ENCODE data around the gene DYNC1LI1.

GRCh38 chr3:32544894-32545293, 25.8 kb downstream of the DYNC1LI1 start:
- TF ChIP-seq, protein P1, sequence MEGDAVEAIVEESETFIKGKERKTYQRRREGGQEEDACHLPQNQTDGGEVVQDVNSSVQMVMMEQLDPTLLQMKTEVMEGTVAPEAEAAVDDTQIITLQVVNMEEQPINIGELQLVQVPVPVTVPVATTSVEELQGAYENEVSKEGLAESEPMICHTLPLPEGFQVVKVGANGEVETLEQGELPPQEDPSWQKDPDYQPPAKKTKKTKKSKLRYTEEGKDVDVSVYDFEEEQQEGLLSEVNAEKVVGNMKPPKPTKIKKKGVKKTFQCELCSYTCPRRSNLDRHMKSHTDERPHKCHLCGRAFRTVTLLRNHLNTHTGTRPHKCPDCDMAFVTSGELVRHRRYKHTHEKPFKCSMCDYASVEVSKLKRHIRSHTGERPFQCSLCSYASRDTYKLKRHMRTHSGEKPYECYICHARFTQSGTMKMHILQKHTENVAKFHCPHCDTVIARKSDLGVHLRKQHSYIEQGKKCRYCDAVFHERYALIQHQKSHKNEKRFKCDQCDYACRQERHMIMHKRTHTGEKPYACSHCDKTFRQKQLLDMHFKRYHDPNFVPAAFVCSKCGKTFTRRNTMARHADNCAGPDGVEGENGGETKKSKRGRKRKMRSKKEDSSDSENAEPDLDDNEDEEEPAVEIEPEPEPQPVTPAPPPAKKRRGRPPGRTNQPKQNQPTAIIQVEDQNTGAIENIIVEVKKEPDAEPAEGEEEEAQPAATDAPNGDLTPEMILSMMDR (conservative IDR thresholded peaks at IDR 0.05 in 1 of 2, IDR thresholded peaks at IDR 0.05 in 1 of 2; ENCODE audit: extremely low read depth in 1 of 2, insufficient read depth in 1 of 2, low read depth in 1 of 2, low read length in 2 of 2), result no peak
- TF ChIP-seq EZH2 (IDR thresholded peaks at IDR 0.05; ENCODE audit: borderline replicate concordance, low read length), result no peak

All from mammary epithelial cell (primary cell).